GM18907 (cell line): ENCODE measurements around the gene C8G.

ENCODE experiments used
- ATAC-seq: cut with Tn5 transposase; IDR thresholded peaks from one replicate; pipeline ENCODE4 v1.9.1; 2021; ENCODE audit warnings: mild to moderate bottlenecking, moderate library complexity; ENCODE audit not compliant: unreplicated experiment

Gene C8G

GRCh38 chr9:136940526-136941230 lies 4.4 kb upstream of the C8G start:
- ATAC-seq: no peak

DNA sequence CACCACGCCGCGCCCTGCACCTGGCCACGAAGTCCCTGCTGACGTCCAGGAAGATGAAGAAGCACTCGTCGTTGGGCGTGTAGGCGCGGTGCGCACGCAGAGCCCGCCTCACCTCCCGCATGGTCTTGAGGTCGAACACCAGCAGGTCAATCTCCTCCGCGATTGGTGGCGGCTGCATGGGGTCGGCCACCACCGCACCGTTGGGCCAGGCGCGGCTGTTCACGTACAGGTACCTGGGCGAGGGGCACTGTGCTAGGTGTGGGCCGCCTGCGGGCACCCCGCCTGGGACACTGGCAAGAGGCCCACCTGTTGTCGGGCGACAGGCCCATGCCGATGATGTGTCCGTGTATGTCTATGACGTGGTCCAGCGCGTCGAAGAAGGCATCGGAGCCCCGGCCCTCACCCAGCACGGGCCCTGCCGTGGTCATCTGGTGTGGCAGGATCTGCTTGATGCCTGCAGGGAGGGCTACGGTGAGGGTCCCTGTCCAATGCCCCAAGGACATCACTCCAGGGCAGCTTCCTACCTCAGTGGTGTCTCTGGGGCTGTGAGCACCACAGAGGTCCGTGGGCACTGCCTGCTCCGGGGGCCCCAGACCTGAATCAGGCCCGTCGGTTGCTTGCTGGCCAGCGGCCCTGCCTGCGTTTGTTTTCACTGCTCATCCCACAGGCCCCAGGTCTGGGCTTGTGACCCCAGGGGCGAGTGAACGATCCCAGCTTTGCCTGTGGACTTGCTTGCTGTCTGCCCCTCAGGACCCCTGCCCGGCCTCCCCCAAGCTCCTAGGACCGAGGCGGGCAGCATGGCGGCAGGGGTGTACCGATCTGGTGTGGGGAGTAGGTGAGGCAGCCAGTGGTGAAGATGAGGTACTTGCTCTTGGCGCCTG lies 3.6 kb upstream of the C8G start:
- ATAC-seq: no peak

DNA sequence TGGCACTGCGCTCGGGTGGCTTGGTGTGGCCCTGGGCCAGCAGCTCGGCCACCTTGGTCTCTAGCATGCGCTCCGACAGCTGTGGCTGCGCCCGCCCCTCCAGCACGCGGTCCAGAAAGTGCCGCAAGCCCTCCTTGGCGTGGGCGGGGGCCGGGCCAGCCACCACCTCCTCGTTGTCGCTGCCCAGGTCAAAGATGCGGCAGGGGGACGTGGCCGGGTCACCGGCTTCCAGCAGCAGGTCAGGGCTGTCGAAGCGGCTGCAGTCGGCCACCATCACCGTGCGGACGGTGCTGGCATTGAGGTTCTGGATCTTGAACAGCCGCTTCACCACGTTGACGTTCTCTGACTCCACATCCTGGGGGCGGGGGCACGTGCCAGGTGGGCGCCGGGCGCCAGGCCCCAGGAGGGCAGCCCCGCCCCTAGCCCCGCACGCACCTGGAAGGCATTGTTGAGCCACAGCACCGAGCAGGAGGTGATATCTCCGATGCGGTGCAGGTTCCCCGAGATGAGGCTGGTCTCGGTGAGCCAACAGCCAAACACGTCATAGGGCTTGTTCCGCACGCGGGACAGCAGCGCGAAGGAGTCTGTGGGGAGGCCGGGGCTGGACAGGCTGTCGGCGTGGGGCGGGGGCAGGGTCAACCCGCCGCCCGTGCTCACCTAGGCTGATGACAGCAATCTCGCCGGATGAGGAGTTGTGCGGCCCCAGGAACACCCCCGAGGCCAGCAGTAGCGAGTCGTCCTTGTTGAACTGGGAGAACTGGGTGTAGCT lies 2.7 kb upstream of the C8G start:
- ATAC-seq: no peak

DNA sequence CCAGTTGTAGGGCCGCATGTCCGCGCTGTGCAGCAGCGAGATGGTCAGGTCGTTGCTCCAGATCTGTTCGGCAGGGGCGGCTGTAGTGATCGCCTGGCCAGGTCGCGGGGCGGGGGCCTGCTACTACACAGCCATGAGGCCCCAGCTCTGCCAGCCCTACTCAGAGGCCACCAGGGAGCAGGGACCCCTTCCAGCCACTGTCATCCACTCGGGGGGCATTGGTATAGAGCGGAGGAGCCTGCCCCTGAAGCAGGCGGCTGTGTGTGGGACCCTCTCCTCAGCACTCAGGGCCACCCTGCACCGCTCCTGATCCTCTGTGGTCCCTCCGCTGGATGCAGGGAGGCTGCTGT lies 2.2 kb upstream of the C8G start:
- no peak for ATAC-seq

DNA sequence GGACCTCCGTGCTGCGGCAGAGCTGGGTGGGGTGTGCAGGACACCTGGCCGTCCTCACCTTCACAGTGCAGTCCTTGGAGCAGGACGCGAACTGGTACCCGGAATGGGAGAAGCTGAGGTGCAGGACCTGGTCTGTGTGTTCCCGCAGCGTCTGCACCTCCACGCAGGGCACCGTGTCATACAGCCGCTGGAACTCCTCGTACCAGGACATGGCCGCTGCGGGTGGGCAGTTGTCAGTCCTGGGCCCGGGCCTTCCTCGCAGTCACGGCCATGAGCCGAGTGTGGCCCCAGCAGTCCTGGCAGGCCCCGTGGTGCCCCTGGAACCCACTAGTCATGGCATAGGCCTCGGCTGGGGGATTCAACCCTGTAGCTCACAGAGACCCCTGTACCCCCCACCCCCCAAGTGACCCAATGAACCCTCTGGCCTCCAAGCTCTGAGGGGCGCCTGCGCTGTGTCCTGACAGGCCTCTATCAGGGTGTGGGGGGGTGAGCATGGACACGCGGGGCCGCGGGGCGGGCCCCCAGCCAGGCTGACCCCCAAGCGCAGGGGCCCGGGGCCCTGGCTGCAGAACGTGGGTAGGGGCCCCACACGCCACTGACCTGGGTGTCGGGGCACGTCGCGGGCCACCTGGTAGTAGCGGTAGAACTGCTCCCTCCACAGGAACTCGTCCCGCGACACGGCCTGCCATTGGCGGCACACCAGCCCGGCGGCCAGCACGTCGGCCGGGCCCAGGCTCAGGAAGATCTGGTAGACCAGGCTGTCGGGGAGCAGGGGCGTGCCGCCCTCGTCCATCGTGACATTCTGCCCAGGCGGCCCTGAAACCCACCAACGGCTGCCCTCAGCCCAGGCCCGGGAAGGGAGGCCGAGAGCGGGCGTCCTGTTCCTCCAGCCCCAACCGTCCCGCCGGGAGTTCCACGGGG lies 1.5 kb upstream of the C8G start:
- peak; percentile 14 for ATAC-seq

DNA sequence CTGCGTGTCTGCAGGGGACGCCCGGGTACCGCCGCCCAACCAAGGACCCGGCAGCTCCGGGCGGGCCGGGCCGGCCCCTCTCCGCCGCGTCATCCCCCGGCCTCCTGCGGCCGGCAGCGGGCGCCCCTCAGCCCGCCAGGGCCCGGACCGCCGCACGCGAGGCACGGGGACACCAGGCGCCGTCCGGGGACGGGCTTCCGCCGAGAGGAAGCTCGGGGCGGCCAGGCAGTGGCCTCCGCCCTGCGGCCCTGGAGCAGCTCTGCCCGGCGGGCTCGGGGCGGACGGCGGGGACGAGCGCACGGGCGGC lies 878 bp upstream of the C8G start:
- ATAC-seq: peak; percentile 34

DNA sequence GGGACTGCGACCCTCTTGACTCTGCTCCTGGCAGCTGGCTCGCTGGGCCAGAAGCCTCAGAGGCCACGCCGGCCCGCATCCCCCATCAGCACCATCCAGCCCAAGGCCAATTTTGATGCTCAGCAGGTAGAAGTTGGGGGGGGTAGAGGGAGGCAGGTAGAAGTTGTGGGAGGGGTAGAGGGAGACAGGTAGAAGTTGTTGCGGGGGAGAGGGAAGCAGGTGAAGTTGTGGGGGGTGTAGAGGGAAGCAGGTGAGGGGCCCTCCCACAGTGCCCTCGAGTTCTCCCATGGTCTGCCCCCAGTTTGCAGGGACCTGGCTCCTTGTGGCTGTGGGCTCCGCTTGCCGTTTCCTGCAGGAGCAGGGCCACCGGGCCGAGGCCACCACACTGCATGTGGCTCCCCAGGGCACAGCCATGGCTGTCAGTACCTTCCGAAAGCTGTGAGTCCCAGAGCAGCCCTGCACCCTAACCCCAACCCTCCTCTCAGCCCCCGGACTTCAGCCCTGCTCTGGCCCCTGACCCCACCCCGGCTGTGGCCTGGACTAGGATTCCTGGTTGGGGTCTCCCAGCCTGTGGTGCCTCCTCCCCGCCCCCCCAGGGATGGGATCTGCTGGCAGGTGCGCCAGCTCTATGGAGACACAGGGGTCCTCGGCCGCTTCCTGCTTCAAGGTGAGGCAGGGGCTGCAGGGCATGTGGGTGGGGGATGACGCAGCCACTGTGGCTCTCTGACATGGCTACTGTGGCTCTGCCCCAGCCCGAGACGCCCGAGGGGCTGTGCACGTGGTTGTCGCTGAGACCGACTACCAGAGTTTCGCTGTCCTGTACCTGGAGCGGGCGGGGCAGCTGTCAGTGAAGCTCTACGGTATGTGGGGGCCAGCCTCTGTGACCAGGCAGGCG lies 537 bp downstream of the C8G start:
- ATAC-seq: no peak

GRCh38 chr9:136946228-136947027 lies 1.4 kb downstream of the C8G start:
- no peak for ATAC-seq

DNA sequence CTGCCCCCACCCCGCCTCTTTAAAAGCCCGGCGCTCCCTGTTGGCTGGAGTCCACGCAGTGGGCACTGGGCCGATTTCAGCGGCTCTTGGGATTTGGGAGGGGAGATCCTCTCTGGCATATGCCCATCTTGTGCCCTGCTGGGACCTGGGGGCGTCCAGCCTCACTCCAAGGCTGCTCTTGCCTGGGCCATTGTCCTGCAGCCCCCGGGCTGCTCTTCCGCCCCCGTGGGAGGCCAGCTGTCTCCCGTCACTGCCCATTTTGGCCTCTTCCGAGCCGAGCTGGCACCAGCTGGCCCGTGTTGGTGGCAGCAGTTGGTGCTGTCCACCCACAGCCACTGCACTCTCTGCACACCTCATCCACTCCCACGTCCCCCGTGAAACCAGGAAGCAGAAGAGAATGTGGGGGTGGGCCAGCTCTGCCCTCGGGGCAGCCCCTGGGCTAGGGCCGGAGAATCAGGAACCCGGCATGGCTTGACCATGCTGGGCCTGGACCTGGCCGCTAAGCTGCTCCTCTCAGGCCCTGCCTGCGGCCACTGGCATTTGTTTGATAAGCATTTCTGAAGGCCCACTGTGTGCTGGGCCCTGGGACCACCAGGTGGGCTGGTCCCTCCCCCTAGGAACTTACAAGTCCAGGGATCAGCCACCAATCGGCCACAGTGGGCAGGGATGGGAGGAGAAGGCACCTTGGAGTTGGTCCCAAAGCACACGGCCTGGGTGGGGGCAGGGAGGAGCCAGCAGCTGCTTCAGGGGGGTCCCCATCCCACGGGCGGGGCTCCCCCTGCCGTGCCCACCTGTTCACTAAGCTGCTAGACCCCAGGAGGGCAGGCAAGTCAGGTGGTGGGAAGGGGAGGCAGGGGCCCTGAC lies 2.2 kb downstream of the C8G start:
- no peak for ATAC-seq

DNA sequence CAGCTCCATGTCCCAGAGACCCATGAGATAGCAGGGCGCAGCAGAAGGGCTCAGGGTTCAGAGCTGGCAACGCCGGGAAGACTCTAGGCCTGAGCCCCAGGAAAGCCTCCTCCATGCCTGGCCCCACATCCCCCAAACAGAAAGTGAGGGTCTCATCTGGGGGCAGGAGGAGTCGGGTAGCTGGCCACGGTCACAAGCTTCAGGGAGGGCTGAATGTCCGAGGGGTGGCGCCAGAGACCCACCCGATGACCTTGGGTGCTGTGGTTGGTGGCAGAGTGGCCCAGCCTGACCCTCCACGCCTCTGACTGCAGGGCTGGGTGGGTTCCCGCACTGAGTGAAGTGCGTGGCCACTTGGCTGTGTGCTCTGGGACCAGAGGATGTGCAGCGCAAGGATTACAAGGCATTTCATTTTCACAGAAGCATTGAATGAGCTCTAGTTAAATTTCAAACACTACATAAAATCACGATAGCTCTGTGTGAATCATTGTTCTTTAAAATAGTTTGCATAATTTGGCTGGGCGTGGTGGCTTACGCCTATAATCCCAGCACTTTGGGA lies 3.0 kb downstream of the C8G start:
- no peak for ATAC-seq

GRCh38 chr9:136949239-136949816 lies 4.3 kb downstream of the C8G start:
- no peak for ATAC-seq

DNA sequence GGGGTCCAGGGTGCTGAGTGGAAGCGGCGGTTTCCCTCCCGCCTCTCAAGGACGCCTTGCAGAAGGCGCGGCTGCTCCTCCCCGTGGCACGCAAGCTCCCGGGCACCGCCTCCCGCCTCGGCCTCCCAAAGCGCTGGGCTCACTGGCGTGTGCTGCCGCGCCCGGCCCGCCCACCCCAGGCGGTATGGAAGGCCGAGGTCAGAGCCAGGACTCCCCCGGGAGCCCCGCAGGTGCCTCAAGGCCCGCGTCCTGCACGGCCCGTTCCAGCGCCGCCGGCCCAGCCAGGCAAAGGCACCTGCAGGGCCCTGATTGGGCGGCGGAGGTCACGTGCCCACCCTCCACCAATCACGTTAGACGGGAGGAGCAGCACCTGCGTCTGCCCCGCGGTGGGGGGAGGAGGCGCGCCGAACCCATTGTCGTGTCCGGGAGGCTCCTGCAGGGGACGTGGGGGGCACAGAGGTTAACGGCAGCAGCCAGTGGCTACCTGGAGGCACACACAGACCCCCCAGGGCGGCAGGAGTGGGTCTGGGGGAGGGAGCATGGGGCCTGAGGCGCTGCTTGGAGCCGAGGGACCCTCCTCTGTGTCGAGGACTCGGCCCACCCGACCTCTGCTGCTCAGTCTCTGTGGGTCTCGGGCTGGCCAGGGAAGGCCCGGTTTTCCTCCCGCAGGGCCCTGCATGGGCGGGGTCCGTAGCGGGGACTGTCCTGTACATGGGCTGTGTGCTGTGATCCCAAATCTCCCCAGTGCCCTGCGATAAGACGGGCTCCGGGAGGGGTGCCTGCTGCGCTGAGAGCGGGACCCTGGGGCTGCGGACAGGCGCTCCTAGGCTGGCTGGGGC lies 5.0 kb downstream of the C8G start:
- ATAC-seq: peak; percentile 76

- no peak for ATAC-seq
These were observed 5.7 kb downstream of the C8G start for GRCh38 chr9:136950656-136951276.

DNA sequence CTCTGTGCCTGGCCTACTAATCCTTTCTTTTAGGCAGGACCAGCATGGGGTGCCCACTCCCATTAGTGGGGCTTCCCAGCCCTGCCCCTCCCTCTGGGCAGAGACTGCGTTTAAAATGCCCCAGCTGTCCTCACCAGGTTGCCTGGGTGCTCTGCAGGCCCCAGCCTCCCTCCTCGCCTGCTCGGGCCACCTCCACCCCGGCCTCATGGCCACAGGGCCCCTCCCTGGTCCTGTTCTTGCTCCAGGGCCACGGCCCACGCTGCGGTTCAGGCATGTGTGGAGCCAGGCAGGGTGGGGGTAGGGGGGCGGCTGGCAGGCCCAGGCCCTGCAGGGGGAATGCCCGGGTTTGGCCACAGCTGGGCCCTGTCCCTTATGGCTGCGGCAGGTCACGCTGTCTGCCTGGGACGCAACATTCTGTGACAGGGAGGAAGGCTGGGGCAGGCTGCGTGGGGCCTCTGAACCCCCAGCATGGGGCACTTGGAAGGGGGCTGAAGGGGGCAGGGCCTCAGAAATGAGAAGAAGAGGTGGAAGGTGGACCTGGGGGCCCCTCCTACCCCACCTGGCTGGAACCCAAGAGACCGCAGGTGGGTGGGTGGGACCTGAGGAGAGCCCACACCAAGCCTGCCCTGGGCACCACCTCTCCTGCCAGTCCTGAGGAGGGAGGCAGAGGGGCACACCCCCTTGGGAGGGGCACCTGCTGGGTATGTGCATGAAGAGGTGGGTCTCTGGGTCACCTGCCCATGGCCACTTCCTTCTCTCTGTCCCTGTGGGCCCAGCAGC lies 6.7 kb downstream of the C8G start, which contains the start of gene LCN12:
Gene LCN12 (plus strand): TSS at position 733 of the 780 bp plus-strand sequence. CDS start 55 bp downstream, outside the sequence.
- no peak for ATAC-seq

- no peak for ATAC-seq
These were observed 7.3 kb downstream of the C8G start for GRCh38 chr9:136952321-136952850.
